Stimulated activated CD4-positive, alpha-beta T cell treated with anti-CD3 and anti-CD28 coated beads, Interleukin-1b, Interleukin-23, amount 100 ng/mL, for 48 hours (primary cell): ENCODE data around the gene SNRPA1.

Experiments used
- DNase-seq: peaks from one replicate; pipeline ENCODE4 v3.0.0-alpha.2; 2020

Gene SNRPA1

GRCh38 chr15:101318147-101318819 is 23.2 kb upstream of the SNRPA1 start:
- no peak for DNase-seq

- DNase-seq: no peak
Observed at GRCh38 chr15:101317336-101317872, 22.4 kb upstream of the SNRPA1 start.

GRCh38 chr15:101316529-101316928 is 21.5 kb upstream of the SNRPA1 start:
- DNase-seq: no peak

- no peak for DNase-seq
Observed at GRCh38 chr15:101315736-101316135, 20.7 kb upstream of the SNRPA1 start.

- DNase-seq: no peak
Observed at GRCh38 chr15:101314336-101315125, 19.5 kb upstream of the SNRPA1 start.

- no peak for DNase-seq
Observed at GRCh38 chr15:101313041-101313761, 18.2 kb upstream of the SNRPA1 start.

- DNase-seq: no peak
Observed at GRCh38 chr15:101310508-101310907, 15.5 kb upstream of the SNRPA1 start.

- no peak for DNase-seq
Observed at GRCh38 chr15:101310161-101310480, 15.1 kb upstream of the SNRPA1 start.

GRCh38 chr15:101309436-101310160 is 14.6 kb upstream of the SNRPA1 start:
- no peak for DNase-seq

- DNase-seq: no peak
Observed at GRCh38 chr15:101308604-101309435, 13.8 kb upstream of the SNRPA1 start.

- no peak for DNase-seq
Observed at GRCh38 chr15:101307897-101308603, 13.0 kb upstream of the SNRPA1 start.

- no peak for DNase-seq
Observed at GRCh38 chr15:101307048-101307896, 12.2 kb upstream of the SNRPA1 start.

GRCh38 chr15:101306341-101307047 is 11.4 kb upstream of the SNRPA1 start:
- no peak for DNase-seq

- no peak for DNase-seq
Observed at GRCh38 chr15:101305820-101306255, 10.8 kb upstream of the SNRPA1 start.

GRCh38 chr15:101303408-101303807 is 8.4 kb upstream of the SNRPA1 start:
- no peak for DNase-seq

- no peak for DNase-seq
Observed at GRCh38 chr15:101296418-101297405, 1.7 kb upstream of the SNRPA1 start.

GRCh38 chr15:101295607-101296161 is 636 bp upstream of the SNRPA1 start:
- no peak for DNase-seq

- DNase-seq: no peak
Observed at GRCh38 chr15:101293122-101293521, 1.9 kb downstream of the SNRPA1 start.
